Stimulated activated CD4-positive, alpha-beta T cell treated with anti-CD3 and anti-CD28 coated beads, TNF-alpha, amount 100 ng/mL, for 48 hours (primary cell): ENCODE measurements around the gene DUOX1.

Source experiments
- DNase-seq, 3 donors: peaks; one replicate each; pipeline ENCODE4 v3.0.0-alpha.2; 2020; ENCODE audit warnings: low read depth in 3 of 3

Gene DUOX1

GRCh38 chr15:45187894-45188830 is 58.4 kb downstream of the DUOX1 start, which contains the start of gene SHF:
Gene SHF (minus strand): TSS chr15:45187966. CDS start chr15:45187951, 15 bp downstream.
- peak; percentile 49 to 67 (median 66) for DNase-seq

DNA sequence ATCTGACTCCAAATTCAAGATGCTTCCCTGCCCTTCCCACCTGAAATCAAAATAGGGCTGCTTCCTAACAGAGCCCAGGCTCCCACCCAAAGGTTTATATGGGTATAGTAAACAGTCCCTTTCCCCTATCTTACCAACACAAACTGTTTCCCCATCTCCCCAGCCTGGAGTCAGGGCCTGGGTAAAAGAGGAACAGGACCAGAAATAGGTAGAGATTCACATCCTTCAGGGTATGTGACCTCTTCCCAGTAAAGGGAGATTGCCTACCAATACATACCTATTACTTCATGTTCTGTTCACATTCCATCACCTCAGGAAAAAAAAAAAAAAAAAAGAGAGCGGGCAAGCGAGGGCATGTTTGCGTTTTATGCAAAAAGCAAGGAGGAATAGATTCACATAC is 67.7 kb downstream of the DUOX1 start:
- no peak for DNase-seq

GRCh38 chr15:45198337-45199135 is 68.7 kb downstream of the DUOX1 start:
- peak; percentile 75 to 92 (median 84) for DNase-seq

GRCh38 chr15:45199136-45199810 is 69.5 kb downstream of the DUOX1 start:
- DNase-seq = peak in 1 of 3 donors; percentile 22

- peak; percentile 89 to 96 (median 92) for DNase-seq
Observed at GRCh38 chr15:45200001-45200798, 70.4 kb downstream of the DUOX1 start.

DNA sequence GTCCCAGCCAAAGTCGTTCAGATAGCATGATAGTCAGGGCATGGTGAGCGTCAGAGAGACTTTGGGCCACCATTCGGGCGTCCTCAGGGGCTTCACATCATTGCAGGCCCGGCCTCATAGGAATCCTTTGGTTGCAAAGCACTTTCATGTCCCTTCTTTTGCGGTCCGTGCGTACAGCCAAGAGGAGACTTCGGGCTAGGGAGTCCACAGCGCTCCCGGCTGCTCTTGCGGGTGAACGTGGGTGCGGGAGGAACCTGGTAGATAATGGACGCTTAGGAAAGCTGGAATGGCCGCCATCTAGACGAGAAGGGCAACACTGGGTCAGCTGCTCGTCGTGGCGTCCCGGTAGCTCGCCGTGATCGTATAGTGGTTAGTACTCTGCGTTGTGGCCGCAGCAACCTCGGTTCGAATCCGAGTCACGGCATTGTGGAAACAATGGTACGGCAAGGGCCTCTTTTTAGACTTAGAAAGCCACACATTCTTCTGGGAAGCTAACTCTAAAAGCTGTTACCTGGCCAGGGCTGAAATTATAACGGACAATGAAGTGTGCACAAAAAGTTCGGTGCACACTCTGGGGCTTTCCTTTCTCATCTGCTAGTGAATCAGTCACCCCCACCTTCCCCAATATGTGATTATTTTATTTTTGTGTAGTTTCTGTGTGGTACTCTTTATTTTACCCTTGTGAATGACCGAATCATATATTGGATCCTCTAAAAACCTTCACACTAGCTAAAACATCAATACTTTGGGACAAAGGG is 71.2 kb downstream of the DUOX1 start:
- peak; percentile 60 to 80 (median 74) for DNase-seq

GRCh38 chr15:45201557-45201859 is 71.7 kb downstream of the DUOX1 start:
- DNase-seq = no peak

DNA sequence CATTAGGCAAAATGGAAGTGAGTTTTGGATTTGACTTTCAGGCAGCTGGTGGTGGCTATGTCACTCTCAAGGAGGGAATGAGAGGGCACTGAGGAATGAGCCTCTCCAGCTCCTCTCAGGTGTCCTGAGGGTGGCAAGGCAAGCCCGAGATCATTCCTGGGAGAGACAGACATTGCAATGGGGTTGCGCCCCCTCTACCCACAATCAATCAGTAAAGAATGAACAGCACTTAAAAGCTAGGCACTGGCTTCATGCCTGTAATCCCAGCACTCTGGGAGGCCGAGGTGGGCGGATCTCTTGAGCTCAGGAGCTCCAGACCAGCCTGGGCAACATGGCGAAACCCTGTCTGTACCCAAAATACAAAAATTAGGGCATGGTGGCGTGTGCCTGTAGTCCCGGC is 72.1 kb downstream of the DUOX1 start:
- no peak for DNase-seq

- no peak for DNase-seq
Observed at GRCh38 chr15:45203182-45203581, 73.4 kb downstream of the DUOX1 start.

GRCh38 chr15:45205192-45205591 is 75.4 kb downstream of the DUOX1 start:
- peak; percentile 56 to 63 (median 62) for DNase-seq

DNA sequence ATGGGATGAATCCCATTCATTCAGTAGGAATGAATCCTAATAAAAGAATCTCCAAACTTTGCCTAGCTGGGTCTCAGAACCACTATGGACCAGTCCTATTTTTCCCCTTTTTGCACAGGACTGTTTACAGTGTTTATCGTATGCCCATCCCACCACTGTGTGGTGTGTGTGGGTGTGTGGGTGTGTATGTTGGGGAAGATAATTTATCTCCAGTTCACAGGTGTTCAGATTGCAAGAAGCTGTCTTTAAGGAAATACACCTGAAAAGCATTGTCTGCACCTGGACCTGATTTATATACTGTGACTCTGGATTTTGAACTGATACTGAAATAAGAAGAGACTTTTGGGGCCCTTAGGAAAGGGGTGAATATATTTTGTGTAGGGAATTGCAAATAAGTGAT is 82.7 kb downstream of the DUOX1 start:
- no peak for DNase-seq
